ENCODE data around the gene CASP10. TPM values are rescaled to one million over a fixed set of nuclear protein-coding genes. Genes with fewer than 3 reads are reported as not detected.
A peak's percentile ranks its signal among the peaks of the same experiment; 100 is the strongest.

The CASP10 gene
- total and polyA plus RNA-seq, 2 of the 13 experiments (the other 11 are each of a cell fraction or from before 2014, with no cell fraction given): 22.2 to 23.8 TPM

- peak; percentile 91 for TF ChIP-seq ZNF687 (CRISPR knock-in tag; IDR thresholded peaks at IDR 0.05)
- TF ChIP-seq EEA1 (CRISPR knock-in tag; IDR thresholded peaks at IDR 0.05; ENCODE audit: borderline replicate concordance): 0 out of 2 replicates have a peak, but pooled peaks have one; percentile 17
- TF ChIP-seq RBM22 (optimal IDR thresholded peaks at IDR 0.05; ENCODE audit: low read length): no peak
- no peak for TF ChIP-seq HDAC6 (IDR thresholded peaks at IDR 0.05; ENCODE audit: low read depth, low read length)
- TF ChIP-seq ZNF543 (CRISPR knock-in tag; IDR thresholded peaks at IDR 0.05): no peak
- TF ChIP-seq ZBTB7A (CRISPR knock-in tag; IDR thresholded peaks at IDR 0.05): no peak
- peak; percentile 40; the same call in 1 of the 2 replicates for TF ChIP-seq ELF3 (CRISPR knock-in tag; IDR thresholded peaks at IDR 0.05)
- peak; percentile 29; the same call in 1 of the 2 replicates for TF ChIP-seq SMAD3 (CRISPR knock-in tag; IDR thresholded peaks at IDR 0.05)
- TF ChIP-seq ZNF569 (CRISPR knock-in tag; IDR thresholded peaks at IDR 0.05; ENCODE audit: borderline replicate concordance): no peak
- TF ChIP-seq IRF9 (CRISPR knock-in tag; IDR thresholded peaks at IDR 0.05; ENCODE audit: borderline replicate concordance): 0 out of 2 replicates have a peak, but pooled peaks have one; percentile 42
- TF ChIP-seq MEF2D (CRISPR knock-in tag; IDR thresholded peaks at IDR 0.05): peak; percentile 38; the same call in 1 of the 2 replicates
- peak; percentile 28 for TF ChIP-seq ZNF350 (CRISPR knock-in tag; IDR thresholded peaks at IDR 0.05; ENCODE audit: borderline replicate concordance, low read depth)
- TF ChIP-seq GRHL1 (CRISPR knock-in tag; conservative IDR thresholded peaks at IDR 0.05): no peak
- no peak for TF ChIP-seq ZKSCAN1 (IDR thresholded peaks at IDR 0.05; ENCODE audit: low read length)
- TF ChIP-seq PITX1 (CRISPR knock-in tag; IDR thresholded peaks at IDR 0.05): peak; percentile 50
- TF ChIP-seq ZNF598 (CRISPR knock-in tag; IDR thresholded peaks at IDR 0.05; ENCODE audit: borderline replicate concordance): no peak
Measured at GRCh38 chr2:201257956-201258665, 75.2 kb downstream of the CASP10 start (continued).

Data from HepG2 (cell line).